ENCODE data around the gene RBPJL.

The RBPJL gene

GRCh38 chr20:45306431-45306982 is at the start of gene RBPJL:
RBPJL (plus strand) TSS chr20:45306840; CDS start chr20:45306923, 83 bp downstream.
- no peak for DNase-seq (ENCODE audit: low read depth)

- DNase-seq (ENCODE audit: low read depth), result no peak
Observed at GRCh38 chr20:45257161-45257560, 49.5 kb upstream of the RBPJL start.

GRCh38 chr20:45257711-45258110 is 48.9 kb upstream of the RBPJL start:
- DNase-seq (ENCODE audit: low read depth), result no peak

GRCh38 chr20:45258259-45258658 is 48.4 kb upstream of the RBPJL start:
- no peak for DNase-seq (ENCODE audit: low read depth)

- DNase-seq (ENCODE audit: low read depth), result no peak
Observed at GRCh38 chr20:45258664-45259063, 48.0 kb upstream of the RBPJL start.

GRCh38 chr20:45263556-45264266 is 42.9 kb upstream of the RBPJL start:
- no peak for DNase-seq (ENCODE audit: low read depth)

GRCh38 chr20:45266977-45267376 is 39.7 kb upstream of the RBPJL start:
- no peak for DNase-seq (ENCODE audit: low read depth)

- no peak for DNase-seq (ENCODE audit: low read depth)
Observed at GRCh38 chr20:45268531-45268930, 38.1 kb upstream of the RBPJL start.

GRCh38 chr20:45269056-45269455 is 37.6 kb upstream of the RBPJL start:
- no peak for DNase-seq (ENCODE audit: low read depth)

- DNase-seq (ENCODE audit: low read depth), result no peak
Observed at GRCh38 chr20:45269754-45270270, 36.8 kb upstream of the RBPJL start.

- no peak for DNase-seq (ENCODE audit: low read depth)
Observed at GRCh38 chr20:45275338-45275737, 31.3 kb upstream of the RBPJL start.

- no peak for DNase-seq (ENCODE audit: low read depth)
Observed at GRCh38 chr20:45279992-45280391, 26.6 kb upstream of the RBPJL start.

- no peak for DNase-seq (ENCODE audit: low read depth)
Observed at GRCh38 chr20:45282700-45283550, 23.7 kb upstream of the RBPJL start.

GRCh38 chr20:45283551-45284057 is 23.0 kb upstream of the RBPJL start:
- peak; percentile 50 for DNase-seq (ENCODE audit: low read depth)

GRCh38 chr20:45288376-45288775 is 18.3 kb upstream of the RBPJL start:
- no peak for DNase-seq (ENCODE audit: low read depth)

- DNase-seq (ENCODE audit: low read depth), result no peak
Observed at GRCh38 chr20:45288860-45289259, 17.8 kb upstream of the RBPJL start.

GRCh38 chr20:45289942-45290676 is 16.5 kb upstream of the RBPJL start:
- no peak for DNase-seq (ENCODE audit: low read depth)

GRCh38 chr20:45290677-45291355 is 15.8 kb upstream of the RBPJL start:
- peak; percentile 73 for DNase-seq (ENCODE audit: low read depth)

GRCh38 chr20:45291526-45291925 is 15.1 kb upstream of the RBPJL start:
- no peak for DNase-seq (ENCODE audit: low read depth)

GRCh38 chr20:45292343-45292742 is 14.3 kb upstream of the RBPJL start:
- no peak for DNase-seq (ENCODE audit: low read depth)
